HepG2 (cell line): Measurements from ENCODE around the gene FKBP5. TPM values are rescaled to one million over a fixed set of nuclear protein-coding genes. Genes with fewer than 3 reads are reported as not detected.

Experiments used
- ARNT2 ChIP-seq: sonication (generic); formaldehyde crosslinking; IDR thresholded peaks from 2 replicates; pipeline ENCODE4 v1.8.0; 2022; ENCODE audit warnings: mild to moderate bottlenecking, low read depth, missing genetic modification reagents, moderate library complexity
- DMAP1 ChIP-seq: IDR thresholded peaks from 2 replicates; pipeline ENCODE4 v1.6.1; 2016
- FOXA3 ChIP-seq: IDR thresholded peaks from 2 replicates; pipeline ENCODE4 v1.6.1; 2016; ENCODE audit warnings: missing genetic modification reagents, missing compliant biosample characterization
- GTF2F1 ChIP-seq: fragments of 150-350 bp; IDR thresholded peaks from 2 replicates; pipeline ENCODE4 v1.6.1; 2014; ENCODE audit warnings: low read length
- HES4 ChIP-seq: sonication (generic); formaldehyde crosslinking; IDR thresholded peaks from 2 replicates; pipeline ENCODE4 v1.9.0; 2021; ENCODE audit warnings: mild to moderate bottlenecking, missing genetic modification reagents, borderline replicate concordance
- HHEX ChIP-seq: IDR thresholded peaks from 2 replicates; pipeline ENCODE4 v1.6.1; 2016; ENCODE audit warnings: control low read depth
- JUN ChIP-seq: sonication (generic); formaldehyde crosslinking; IDR thresholded peaks from 2 replicates; pipeline ENCODE4 v1.4.0; 2020; ENCODE audit warnings: mild to moderate bottlenecking, missing genetic modification reagents
- MEIS1 ChIP-seq: sonication (generic); formaldehyde crosslinking; IDR thresholded peaks from 2 replicates; pipeline ENCODE4 v1.9.0; 2021; ENCODE audit warnings: mild to moderate bottlenecking, missing genetic modification reagents, moderate library complexity, borderline replicate concordance
- NR1H2 ChIP-seq: sonication (generic); formaldehyde crosslinking; IDR thresholded peaks from 2 replicates; pipeline ENCODE4 v1.8.1; 2022; ENCODE audit warnings: low read depth, missing genetic modification reagents, borderline replicate concordance
- RAD21 ChIP-seq: fragments of 450-650 bp; formaldehyde crosslinking; IDR thresholded peaks from 2 replicates; pipeline ENCODE4 v1.5.0; 2020; ENCODE audit warnings: mild to moderate bottlenecking
- RAD51 ChIP-seq: fragments of 450-650 bp; IDR thresholded peaks from 2 replicates; pipeline ENCODE4 v1.6.1; 2016; ENCODE audit warnings: borderline replicate concordance
- RFX1 ChIP-seq: fragments of 450-650 bp; IDR thresholded peaks from 2 replicates; pipeline ENCODE4 v1.6.1; 2017
- ZC3H4 ChIP-seq: sonication (generic); formaldehyde crosslinking; IDR thresholded peaks from 2 replicates; pipeline ENCODE4 v1.4.0; 2020; ENCODE audit warnings: missing genetic modification reagents, borderline replicate concordance
- ZKSCAN8 ChIP-seq: IDR thresholded peaks from 2 replicates; pipeline ENCODE4 v1.6.1; 2016; ENCODE audit warnings: borderline replicate concordance, missing genetic modification reagents, missing compliant biosample characterization
- ZMAT3 ChIP-seq: sonication (generic); formaldehyde crosslinking; conservative IDR thresholded peaks from 2 replicates; pipeline ENCODE4 v1.7.0; 2021; ENCODE audit warnings: missing genetic modification reagents
- ZNF879 ChIP-seq: sonication (generic); formaldehyde crosslinking; IDR thresholded peaks from 2 replicates; pipeline ENCODE4 v1.8.1; 2023; ENCODE audit warnings: missing genetic modification reagents
- polyA plus RNA-seq, 8 experiments: library from polyadenylated mRNA; depleted of rRNA in 3 of 8; stranded (reverse) in 7 of 8; unstranded in 1 of 8; fragments of >200 nt; fragmentation: Illumina TruSeq in 4 of 8; extraction: Trizol in 4 of 8; gene quantifications; 2 replicates each; pipeline versions ENCODE4 v1.2.1 to v1.2.3, GENCODE V29; 2011 to 2016; ENCODE audit warnings: low read depth in 4 of 8, missing spikeins in 1 of 8, mixed read lengths in 1 of 8; ENCODE audit not compliant: insufficient read depth in 1 of 8
- total RNA-seq, 5 experiments: library from RNA; depleted of rRNA; stranded (reverse); fragments of >200 nt; fragmentation: Illumina TruSeq; extraction: Trizol; gene quantifications; 2 replicates each; pipeline ENCODE4 v1.2.3, GENCODE V29; 2016; ENCODE audit warnings: low read depth in 1 of 5
- TF ChIP-seq, protein P1 (sequence below): sonication (generic); formaldehyde crosslinking; conservative IDR thresholded peaks from 2 replicates; pipeline ENCODE4 v1.8.0; 2022; ENCODE audit warnings: missing genetic modification reagents
- TF ChIP-seq, protein P2 (sequence below): sonication (generic); formaldehyde crosslinking; IDR thresholded peaks from 2 replicates; pipeline ENCODE4 v1.4.0; 2020; ENCODE audit warnings: missing genetic modification reagents, borderline replicate concordance
- TF ChIP-seq, protein P3 (sequence below): sonication (generic); formaldehyde crosslinking; IDR thresholded peaks from 2 replicates; pipeline ENCODE4 v1.4.0; 2020; ENCODE audit warnings: mild to moderate bottlenecking, missing genetic modification reagents
- TF ChIP-seq, protein P4 (sequence below): sonication (generic); formaldehyde crosslinking; IDR thresholded peaks from 2 replicates; pipeline ENCODE4 v1.5.0; 2020; ENCODE audit warnings: missing genetic modification reagents, mild to moderate bottlenecking, borderline replicate concordance
- TF ChIP-seq, protein P5 (sequence below): sonication (generic); formaldehyde crosslinking; IDR thresholded peaks from 2 replicates; pipeline ENCODE4 v1.8.0; 2022; ENCODE audit warnings: mild to moderate bottlenecking, missing genetic modification reagents; ENCODE audit not compliant: insufficient replicate concordance

The FKBP5 gene
- total and polyA plus RNA-seq, 2 of the 13 experiments (the other 11 are each of a cell fraction or from before 2014, with no cell fraction given) = 8.0 to 17.4 TPM

DNA sequence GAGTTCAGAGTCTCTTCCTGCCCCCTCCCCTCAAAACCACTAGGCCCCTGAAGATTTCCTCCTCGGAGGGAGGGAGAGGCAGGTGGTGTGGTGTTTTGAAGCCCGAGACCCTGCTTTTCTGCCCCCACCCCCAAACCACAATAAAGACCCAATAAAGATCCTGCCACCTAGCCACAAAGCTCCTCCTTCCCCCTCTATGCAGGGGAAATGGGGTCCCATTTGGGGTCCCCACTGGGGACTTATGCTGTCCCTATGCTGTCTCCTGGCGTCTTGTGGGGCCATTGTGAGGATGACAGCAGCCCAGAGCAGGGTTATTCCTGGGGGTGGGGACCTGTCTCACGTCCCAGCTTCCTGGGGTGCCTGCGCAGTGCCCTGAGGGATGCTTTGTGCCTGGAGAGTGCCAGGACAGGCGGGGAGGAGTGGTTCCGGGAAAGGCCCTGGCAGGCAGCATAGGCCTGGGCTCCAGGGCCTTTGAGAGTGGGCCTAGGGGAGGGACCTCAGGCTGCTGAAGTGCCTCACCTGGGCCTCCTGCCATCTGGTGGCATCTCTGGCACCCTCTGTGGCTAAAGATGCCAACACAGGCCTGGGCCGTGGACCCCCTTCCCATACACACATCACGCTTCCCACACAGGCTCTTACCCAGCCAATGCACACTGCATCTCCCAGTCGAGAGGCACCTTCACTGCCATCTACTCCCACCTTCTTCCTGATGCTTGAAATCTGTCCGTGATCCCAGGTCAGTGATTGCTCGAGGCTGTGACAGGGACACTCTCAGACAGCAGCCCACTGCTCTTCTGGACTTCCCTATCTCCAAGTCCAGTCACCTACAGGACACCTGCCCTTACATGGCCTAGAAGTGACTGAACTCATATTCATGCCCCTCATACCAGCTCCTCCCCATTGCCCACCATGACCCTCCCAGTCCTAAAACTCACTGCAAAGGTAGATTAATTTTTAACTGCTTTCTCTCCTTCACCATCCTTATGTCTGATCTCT is 40.3 kb upstream of the FKBP5 start (continued):
- TF ChIP-seq RAD51 (no peak), FOXA3 (CRISPR knock-in tag) (no peak), ARNT2 (no peak), ZNF879 (CRISPR knock-in tag) (no peak), ZMAT3 (no peak), ZKSCAN8 (CRISPR knock-in tag) (no peak), RFX1 (no peak), RAD21 (CRISPR knock-in tag) (no peak), NR1H2 (CRISPR knock-in tag) (no peak), HES4 (CRISPR knock-in tag) (no peak), HHEX (no peak), GTF2F1 (no peak), DMAP1 (CRISPR knock-in tag) (no peak), JUN (no peak), ZC3H4 (CRISPR knock-in tag) (no peak), MEIS1 (CRISPR knock-in tag) (no peak)
- TF ChIP-seq, protein P1, sequence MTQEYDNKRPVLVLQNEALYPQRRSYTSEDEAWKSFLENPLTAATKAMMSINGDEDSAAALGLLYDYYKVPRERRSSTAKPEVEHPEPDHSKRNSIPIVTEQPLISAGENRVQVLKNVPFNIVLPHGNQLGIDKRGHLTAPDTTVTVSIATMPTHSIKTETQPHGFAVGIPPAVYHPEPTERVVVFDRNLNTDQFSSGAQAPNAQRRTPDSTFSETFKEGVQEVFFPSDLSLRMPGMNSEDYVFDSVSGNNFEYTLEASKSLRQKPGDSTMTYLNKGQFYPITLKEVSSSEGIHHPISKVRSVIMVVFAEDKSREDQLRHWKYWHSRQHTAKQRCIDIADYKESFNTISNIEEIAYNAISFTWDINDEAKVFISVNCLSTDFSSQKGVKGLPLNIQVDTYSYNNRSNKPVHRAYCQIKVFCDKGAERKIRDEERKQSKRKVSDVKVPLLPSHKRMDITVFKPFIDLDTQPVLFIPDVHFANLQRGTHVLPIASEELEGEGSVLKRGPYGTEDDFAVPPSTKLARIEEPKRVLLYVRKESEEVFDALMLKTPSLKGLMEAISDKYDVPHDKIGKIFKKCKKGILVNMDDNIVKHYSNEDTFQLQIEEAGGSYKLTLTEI (CRISPR knock-in tag) = no peak
- TF ChIP-seq, protein P2, sequence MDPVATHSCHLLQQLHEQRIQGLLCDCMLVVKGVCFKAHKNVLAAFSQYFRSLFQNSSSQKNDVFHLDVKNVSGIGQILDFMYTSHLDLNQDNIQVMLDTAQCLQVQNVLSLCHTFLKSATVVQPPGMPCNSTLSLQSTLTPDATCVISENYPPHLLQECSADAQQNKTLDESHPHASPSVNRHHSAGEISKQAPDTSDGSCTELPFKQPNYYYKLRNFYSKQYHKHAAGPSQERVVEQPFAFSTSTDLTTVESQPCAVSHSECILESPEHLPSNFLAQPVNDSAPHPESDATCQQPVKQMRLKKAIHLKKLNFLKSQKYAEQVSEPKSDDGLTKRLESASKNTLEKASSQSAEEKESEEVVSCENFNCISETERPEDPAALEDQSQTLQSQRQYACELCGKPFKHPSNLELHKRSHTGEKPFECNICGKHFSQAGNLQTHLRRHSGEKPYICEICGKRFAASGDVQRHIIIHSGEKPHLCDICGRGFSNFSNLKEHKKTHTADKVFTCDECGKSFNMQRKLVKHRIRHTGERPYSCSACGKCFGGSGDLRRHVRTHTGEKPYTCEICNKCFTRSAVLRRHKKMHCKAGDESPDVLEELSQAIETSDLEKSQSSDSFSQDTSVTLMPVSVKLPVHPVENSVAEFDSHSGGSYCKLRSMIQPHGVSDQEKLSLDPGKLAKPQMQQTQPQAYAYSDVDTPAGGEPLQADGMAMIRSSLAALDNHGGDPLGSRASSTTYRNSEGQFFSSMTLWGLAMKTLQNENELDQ (CRISPR knock-in tag) = no peak
- TF ChIP-seq, protein P3, sequence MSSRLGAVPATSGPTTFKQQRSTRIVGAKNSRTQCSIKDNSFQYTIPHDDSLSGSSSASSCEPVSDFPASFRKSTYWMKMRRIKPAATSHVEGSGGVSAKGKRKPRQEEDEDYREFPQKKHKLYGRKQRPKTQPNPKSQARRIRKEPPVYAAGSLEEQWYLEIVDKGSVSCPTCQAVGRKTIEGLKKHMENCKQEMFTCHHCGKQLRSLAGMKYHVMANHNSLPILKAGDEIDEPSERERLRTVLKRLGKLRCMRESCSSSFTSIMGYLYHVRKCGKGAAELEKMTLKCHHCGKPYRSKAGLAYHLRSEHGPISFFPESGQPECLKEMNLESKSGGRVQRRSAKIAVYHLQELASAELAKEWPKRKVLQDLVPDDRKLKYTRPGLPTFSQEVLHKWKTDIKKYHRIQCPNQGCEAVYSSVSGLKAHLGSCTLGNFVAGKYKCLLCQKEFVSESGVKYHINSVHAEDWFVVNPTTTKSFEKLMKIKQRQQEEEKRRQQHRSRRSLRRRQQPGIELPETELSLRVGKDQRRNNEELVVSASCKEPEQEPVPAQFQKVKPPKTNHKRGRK (CRISPR knock-in tag) = no peak
- TF ChIP-seq, protein P4, sequence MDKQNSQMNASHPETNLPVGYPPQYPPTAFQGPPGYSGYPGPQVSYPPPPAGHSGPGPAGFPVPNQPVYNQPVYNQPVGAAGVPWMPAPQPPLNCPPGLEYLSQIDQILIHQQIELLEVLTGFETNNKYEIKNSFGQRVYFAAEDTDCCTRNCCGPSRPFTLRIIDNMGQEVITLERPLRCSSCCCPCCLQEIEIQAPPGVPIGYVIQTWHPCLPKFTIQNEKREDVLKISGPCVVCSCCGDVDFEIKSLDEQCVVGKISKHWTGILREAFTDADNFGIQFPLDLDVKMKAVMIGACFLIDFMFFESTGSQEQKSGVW = no peak
- TF ChIP-seq, protein P5, sequence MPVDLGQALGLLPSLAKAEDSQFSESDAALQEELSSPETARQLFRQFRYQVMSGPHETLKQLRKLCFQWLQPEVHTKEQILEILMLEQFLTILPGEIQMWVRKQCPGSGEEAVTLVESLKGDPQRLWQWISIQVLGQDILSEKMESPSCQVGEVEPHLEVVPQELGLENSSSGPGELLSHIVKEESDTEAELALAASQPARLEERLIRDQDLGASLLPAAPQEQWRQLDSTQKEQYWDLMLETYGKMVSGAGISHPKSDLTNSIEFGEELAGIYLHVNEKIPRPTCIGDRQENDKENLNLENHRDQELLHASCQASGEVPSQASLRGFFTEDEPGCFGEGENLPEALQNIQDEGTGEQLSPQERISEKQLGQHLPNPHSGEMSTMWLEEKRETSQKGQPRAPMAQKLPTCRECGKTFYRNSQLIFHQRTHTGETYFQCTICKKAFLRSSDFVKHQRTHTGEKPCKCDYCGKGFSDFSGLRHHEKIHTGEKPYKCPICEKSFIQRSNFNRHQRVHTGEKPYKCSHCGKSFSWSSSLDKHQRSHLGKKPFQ (CRISPR knock-in tag) = no peak
